SHP77 treated with DMSO at 0.1 percent for 48 hours (cell line): ENCODE data around the gene MYOZ2.

Experiments
- DNase-seq: peaks from one replicate; lab custom pipeline; 2025; lab: John Stamatoyannopoulos, UW

MYOZ2 gene

GRCh38 chr4:119135721-119136121 lies at the start of gene MYOZ2:
Gene MYOZ2, plus strand, starts transcription at chr4:119135832. Its CDS starts 694 bp downstream, at chr4:119136526.
- DNase-seq = no peak

DNA sequence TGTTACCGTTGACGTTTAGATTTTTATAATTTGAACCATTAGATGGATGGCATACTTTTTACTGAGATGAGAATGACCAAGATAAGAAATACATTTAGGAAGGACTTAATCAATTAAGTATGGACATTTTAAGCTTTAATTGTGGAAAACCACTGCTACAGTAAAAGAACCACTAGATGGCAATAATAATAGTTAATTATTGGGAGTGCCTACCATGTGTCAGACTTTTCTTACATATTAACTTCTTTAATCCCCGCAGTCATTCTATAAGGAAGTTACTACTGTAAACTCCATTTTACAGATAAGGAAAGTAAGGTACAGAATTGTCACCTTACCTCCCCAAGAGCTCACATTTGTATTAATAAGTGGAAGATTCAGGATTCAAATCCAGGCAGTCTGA lies 48.5 kb upstream of the MYOZ2 start:
- DNase-seq = no peak

- DNase-seq = no peak
Measured at GRCh38 chr4:119087656-119088055, 48.0 kb upstream of the MYOZ2 start.

DNA sequence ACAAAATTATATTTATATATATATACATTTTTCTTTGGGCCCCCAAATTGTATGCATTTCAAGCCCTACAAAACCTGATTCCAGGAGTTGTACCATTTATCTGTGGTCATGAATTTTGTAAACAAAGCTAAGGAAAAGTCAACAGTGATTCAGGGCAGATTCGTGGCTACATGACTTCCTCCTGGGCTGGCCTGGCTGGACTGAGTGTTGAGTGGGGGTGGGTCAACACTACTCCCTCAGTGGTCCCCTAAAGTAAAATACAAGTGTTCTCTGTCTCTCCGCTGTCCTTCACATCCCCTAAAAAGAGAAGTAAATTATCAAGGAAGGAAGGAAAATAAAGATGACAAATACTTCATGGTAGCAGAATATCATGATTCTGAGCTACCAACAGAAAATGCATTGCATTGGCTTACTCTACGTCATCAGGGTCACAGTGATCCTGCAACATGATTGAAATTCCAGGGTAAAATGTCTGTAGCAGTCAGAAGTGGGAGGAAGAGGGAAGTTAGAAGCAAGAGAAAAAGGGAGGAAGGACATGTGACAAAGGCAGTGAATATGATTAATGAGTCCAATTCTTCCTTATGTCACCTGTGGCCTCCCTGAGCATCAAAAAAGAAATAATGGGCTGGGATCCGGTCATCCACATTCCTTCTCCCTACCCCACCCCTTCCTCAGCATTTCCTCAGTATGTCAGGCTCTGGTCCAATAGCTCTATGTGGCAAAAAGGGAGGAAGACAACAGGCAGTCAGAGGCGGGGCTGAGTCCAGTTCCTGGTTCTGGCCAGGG lies 42.4 kb upstream of the MYOZ2 start:
- DNase-seq = no peak

DNA sequence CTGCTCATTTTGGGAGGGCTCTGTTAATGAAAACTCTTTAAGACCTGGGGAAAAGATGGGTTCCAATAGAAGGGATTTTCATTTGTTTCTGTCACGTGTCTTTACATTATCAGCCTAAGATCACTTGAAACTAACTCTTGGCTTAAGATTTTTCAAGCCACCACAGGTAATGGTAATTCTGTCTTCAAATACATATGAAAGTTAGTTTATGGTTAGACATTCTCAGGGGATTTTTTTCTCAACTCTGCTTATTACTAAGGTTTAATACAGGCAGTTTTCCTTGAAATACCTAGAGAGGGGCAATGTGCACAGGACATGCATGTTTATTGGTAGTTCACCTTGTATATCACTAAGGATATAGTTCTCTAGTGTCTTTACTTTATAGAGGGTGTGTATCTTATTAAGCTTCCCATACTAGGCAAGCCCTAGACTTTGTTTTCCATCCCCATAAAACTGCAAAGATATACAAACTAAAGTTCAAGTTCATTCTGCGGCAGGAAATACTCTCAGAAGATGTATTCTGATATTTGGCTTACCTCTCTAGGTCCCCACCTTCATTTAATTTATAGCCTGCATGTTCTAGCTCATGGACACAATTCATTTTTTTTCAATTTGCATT lies 38.2 kb upstream of the MYOZ2 start:
- DNase-seq = no peak

DNA sequence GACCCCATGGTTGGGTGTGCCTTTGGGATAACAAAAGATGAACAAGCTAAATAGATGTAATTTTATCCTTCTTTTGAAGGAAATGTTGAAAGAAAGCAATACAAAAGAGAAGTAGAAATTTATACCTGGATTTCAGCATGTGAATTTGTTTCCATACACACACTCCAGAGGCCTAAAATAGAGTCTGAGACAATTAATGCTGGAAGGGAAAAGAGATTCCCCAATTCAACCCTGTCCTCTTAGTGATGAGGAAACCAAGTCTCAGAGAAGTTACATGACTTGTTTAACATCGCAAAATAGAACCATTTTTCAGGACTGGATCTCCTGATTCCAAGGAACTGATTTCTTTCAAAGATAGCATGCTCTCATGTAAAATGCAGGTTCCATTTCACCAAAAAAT lies 37.3 kb upstream of the MYOZ2 start:
- no peak for DNase-seq

DNA sequence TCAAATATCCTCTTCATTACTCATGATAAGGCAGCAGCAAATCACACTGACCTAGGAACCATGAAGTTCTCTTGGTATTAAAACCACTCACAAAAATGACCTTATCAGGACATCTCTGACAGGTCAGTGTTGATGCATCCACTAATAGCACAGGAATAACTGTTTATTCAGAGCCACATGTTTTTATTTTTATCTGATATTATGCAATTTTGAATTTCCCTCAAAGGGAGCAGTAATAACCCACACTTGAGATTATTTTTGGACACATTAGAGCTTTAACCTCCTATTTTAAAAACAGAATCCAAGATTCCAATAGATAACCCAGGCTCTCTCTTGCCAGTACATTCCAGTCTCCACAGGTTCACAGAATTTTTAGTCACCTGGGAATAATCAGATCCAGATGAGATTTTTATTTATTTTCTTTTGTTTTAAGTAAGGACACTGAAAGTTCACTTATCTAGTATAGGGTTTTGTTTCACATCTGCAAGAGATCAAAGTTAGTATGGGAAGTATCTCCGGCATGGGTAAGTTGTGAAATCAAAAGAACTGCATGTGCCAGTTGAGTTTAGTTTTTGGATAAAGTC lies 36.3 kb upstream of the MYOZ2 start:
- DNase-seq = no peak

- DNase-seq = no peak
Measured at GRCh38 chr4:119100655-119101054, 35.0 kb upstream of the MYOZ2 start.

- no peak for DNase-seq
Measured at GRCh38 chr4:119103263-119103662, 32.4 kb upstream of the MYOZ2 start.

- DNase-seq = no peak
Measured at GRCh38 chr4:119104644-119105273, 30.9 kb upstream of the MYOZ2 start.

- no peak for DNase-seq
Measured at GRCh38 chr4:119105605-119106004, 30.0 kb upstream of the MYOZ2 start.

DNA sequence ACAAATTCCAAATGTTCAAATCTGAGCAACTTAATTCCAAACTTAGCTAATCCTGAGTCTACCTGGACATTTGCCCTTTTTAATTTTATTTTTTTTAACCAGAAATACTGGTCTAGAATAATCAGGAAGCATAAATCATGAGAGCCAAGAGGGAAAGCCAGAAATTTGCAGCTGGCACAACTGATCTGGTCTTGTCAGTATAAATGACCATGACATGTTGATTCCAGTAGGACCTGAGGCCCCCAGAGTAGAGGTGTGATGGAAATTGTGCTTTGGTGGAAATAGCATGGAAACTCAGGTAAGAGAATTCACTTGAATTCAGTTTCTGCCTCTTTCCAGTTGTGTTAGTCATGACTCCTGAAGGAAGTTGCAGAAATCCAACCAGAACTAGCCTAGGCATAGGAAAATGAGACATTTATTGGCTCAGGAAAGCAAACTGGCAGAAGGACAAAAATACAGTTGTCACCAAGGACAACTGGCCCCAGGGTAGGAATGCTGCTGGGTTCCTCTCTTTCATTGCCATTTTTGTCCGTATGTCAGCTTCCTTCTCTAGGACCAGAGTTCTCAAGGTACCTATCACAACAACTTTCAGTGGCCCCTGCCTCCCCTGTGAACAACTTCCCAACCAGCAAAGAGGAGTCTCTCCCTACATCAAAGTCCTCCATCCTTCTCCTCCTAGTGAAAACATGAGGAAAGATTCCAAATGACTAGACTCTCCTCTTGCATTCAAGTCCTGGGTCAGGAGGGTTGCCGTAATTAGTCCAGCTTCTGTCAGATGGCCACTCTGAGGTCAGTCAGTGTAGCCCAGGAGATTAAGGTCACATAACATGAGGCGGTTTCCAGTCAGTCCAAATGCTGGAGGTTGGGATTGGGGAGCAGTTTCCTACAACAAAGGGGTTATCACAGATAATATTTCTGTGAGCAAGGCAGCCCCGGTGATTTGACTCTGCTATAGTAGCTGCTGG lies 29.3 kb upstream of the MYOZ2 start:
- DNase-seq = no peak

DNA sequence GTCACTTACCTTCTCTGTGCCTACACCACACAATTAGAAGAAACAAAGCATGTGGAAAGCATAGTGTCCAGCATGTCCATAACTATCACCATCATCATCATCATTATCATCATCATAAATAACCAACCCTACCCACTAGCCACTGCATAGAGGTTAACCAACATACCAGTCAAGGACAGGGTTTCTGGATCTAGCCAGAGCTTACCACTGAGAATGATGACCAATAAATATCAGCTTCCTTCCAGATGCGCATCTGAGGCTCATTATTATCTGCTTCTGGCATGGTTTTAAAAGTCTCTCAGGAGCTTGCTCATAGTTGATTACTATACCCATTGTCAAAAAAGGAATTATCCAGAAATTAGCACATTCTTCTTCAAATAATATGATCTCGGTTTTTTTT lies 25.5 kb upstream of the MYOZ2 start:
- no peak for DNase-seq

DNA sequence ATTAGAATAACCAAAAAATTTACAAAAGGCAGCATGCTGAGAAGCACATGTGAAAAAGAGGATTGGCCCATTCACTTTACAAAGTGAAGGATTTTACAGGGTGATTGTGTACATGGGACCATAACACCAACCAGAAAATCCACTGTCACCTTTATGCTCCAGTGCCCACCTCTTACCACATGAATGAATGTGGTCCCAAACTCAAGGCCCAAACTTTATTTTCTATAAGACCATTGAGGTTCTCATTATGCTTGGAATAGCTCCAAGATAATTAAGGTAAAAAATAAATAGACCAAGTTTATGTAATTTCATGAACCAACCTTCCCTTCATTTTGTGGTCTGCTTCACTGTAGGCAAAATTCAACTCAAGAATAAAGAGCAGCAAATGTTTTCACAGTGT lies 24.3 kb upstream of the MYOZ2 start:
- DNase-seq = no peak

- no peak for DNase-seq
Measured at GRCh38 chr4:119113033-119113655, 22.5 kb upstream of the MYOZ2 start.

- DNase-seq = no peak
Measured at GRCh38 chr4:119116021-119116420, 19.6 kb upstream of the MYOZ2 start.

GRCh38 chr4:119116925-119117900 lies 18.4 kb upstream of the MYOZ2 start:
- DNase-seq = no peak

GRCh38 chr4:119118397-119118796 lies 17.2 kb upstream of the MYOZ2 start:
- no peak for DNase-seq

DNA sequence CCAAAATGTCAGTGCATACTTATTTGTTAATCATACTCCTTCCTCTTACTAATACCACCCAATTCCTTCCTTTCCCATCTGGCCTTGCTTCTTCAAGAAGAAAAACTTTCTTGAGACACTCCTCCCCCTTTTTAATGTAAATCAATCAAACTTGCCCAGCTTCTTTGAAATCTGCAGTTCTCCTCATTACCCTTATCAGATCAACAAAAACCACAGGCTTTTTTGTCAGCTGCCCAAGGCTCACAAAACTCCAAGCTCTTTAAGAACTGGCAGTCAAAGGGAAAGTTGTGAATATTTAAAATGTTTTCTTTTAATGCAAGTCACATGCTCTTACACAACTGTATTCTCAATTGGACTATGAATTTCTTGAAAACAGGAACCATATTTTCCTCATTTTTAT lies 11.3 kb upstream of the MYOZ2 start:
- DNase-seq = no peak

GRCh38 chr4:119125931-119126330 lies 9.7 kb upstream of the MYOZ2 start:
- no peak for DNase-seq
